Measurements from ENCODE around the gene CCT8. TPM values are rescaled to one million over a fixed set of nuclear protein-coding genes. Genes with fewer than 3 reads are reported as not detected.

Gene CCT8
- 186 and 223 TPM in 2 replicates for total RNA-seq

GRCh38 chr21:29073222-29074006 is at the start of gene CCT8:
TSS of gene CCT8 (minus strand) at chr21:29073648. CDS start at chr21:29073590, 58 bp downstream.
- peak; percentile 99 to 100 for DNase-seq (ENCODE audit: low read depth in 2 of 2)

DNA sequence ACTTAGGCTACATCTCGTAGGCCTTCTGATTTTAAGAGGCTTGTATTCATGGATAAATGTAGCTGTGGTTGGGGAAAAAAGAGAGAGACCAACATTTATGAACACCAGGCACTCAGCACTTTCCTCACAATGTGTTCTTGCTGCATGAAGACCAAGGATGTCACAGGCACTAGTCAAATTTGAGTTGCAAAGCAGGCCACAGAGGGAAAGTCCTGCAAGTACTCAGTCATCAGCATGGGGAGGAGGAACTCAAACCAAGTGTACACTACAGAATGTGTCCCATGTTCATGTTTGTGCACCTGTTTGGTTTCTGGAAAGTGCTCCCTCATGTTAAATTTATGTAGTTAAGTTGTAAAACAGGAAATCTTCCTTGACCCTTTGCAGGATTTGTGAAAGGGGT is 48.3 kb upstream of the CCT8 start:
- DNase-seq (ENCODE audit: low read depth in 2 of 2): no peak

GRCh38 chr21:29117372-29117955 is 44.0 kb upstream of the CCT8 start:
- DNase-seq (ENCODE audit: low read depth in 2 of 2): no peak

- DNase-seq (ENCODE audit: low read depth in 2 of 2): no peak
These were observed 42.5 kb upstream of the CCT8 start for GRCh38 chr21:29115899-29116298.

GRCh38 chr21:29114765-29115500 is 41.5 kb upstream of the CCT8 start:
- no peak for DNase-seq (ENCODE audit: low read depth in 2 of 2)

DNA sequence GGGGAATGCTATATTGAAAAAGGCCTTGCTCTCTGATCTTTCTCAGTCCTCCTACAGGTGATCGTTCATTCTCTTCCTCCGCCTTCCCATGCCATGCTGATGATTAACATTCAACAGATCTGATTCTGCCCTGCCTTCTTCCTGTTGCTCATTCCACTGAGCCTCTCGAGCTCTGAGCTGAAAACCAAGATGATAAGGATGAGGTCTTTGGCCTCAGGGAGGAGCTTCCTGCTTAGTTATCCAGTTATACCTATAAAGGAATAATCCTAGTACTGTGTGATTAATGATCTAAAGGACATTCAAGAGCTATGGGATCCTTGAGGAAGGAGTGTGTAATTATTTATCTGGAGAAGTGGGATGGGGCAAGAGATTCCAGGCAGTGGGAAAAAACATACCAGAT is 31.8 kb upstream of the CCT8 start:
- DNase-seq (ENCODE audit: low read depth in 2 of 2): peak in 1 of 2 donors; percentile 19

- no peak for DNase-seq (ENCODE audit: low read depth in 2 of 2)
These were observed 30.8 kb upstream of the CCT8 start for GRCh38 chr21:29104239-29104708.

- DNase-seq (ENCODE audit: low read depth in 2 of 2): no peak
These were observed 29.4 kb upstream of the CCT8 start for GRCh38 chr21:29102791-29103257.

GRCh38 chr21:29098156-29098555 is 24.7 kb upstream of the CCT8 start:
- DNase-seq (ENCODE audit: low read depth in 2 of 2): no peak

DNA sequence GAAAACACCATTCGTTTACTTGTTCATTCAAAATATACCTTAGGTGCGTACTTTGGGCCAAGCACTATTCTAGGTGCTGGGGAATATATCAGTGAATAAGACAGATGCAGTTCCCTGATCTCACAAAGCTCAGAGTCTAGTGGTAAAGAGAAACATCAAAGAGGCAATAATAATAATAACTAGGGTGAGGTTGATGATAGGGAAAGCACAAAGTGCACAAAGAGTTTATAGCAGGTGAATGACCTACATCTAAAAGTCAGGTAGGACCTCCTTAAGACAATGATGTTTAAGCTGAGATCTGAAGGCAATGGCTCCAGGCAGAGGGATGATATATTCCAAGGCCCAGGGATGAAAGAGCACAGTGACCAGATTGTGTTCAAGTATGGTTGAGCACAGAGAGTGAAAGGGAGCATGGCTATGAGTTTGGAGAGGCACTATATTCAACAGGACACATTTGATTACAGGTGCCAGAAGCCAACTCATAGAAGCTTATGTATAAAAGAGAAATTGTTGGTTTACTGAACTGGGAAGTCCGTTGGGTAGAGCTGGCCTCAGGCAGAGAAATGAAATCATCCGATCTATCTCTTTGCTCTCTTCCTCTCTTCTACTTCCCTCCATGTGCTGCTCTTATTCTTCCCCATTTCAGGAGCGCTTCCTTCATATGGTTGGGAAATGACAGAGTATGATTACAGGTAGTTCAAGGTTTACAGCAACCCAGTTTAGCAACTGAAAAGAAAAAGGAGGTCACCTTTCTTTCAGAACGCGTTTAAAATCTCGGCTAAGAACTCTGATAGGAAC is 23.0 kb upstream of the CCT8 start:
- no peak for DNase-seq (ENCODE audit: low read depth in 2 of 2)

DNA sequence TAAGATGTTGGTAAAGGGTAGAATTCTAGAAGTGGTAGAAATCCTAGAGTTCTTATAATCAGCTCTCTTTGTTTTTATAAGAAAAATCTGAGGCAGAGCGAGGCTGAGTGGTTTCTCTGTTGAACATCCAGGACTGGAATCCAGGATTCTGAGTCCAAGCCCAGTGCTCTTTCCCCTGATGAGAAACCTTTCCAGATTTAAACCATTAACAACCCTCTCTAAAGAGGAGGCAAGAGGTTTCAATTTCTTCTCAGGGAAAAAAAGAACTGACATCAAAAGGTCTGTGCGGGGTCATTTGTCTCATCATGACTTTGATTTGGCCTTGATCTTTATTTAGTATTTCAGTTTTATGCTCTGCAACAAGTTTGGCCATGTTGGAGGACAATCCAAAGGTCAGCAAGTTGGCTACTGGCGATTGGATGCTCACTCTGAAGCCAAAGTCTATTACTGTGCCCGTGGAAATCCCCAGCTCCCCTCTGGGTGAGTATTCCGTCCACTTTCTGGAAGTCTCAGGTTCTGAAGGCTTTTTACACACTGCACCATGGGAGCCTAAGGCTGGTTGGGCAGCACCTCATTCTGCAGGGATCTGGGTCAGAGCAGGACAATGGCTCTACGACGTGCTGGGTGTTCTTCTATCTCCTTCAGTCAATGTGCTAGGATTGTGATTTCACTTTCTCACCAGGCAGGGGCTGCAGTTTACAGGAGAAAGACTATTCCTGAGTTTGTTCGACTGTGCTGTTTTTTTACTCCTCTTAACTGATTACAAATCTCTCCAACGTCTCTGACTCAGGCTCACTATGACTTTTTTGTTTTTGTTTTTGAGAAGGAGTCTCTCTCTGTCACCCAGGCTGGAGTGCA is 18.9 kb upstream of the CCT8 start:
- DNase-seq (ENCODE audit: low read depth in 2 of 2): peak in 1 of 2 donors; percentile 31

DNA sequence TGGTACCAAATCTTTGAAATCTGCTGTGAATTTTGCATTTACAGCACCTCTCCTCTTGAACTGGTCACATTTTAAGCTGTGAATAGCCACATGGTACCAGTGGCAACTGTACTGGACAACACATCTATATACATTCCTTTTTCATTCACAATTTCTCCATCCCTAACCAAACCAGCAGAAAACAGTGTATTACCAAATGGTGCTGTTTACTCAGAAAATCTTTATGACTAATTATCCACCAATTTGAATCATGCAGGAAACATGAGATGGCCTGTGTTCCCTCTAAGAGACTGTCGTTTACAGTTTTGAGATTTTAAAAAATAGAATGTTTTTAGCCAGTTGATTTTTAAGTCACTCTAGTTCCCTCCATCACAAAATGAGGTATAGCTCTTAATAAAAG is 17.6 kb upstream of the CCT8 start:
- DNase-seq (ENCODE audit: low read depth in 2 of 2): peak in 1 of 2 donors; percentile 58

DNA sequence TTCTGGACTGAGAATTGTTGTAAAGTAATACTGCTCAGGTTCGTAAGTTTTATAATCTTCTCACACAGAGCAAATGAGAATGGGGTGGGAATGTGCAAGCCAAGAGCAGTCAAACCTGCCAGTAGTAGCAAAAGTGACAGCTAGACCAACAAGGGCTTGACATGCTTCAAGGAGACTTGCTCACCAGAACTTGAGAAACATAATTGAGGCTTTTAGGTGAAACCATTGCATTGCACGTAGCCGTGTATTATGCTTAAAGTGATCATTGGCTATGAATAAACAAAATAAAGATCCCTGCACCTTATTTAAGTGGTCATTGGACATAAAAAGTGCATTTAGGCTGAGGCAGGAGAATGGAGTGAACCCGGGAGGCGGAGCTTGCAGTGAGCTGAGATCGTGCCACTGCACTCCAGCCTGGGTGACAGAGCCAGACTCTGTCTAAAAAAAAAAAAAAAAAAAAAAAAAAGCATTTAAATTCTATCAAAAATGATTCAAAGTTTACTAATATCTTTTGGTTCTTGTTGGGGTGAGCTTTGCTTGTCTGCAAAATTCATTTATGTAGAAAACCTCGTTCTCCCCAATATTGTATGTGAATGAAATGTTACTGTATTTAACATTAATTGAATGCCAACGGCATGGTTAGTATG is 11.8 kb upstream of the CCT8 start:
- no peak for DNase-seq (ENCODE audit: low read depth in 2 of 2)

DNA sequence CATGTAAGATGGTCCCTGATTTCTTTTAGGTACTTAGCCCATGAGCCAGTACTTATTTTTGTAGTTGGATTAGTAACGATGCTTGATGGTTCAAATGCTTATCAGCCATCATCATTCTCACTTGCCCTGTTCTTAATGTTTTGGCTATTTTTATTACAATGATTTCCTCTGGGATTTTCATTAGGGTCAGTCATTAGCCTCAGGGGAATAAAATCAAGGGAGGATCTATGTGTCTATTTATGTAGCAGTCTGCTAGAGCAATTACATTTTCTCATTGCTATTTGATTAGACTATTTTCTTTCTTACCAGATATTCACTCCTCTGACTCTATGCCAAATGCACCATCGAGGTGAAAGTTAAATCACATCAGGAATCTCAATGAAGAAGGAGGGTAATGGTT is 10.9 kb upstream of the CCT8 start:
- no peak for DNase-seq (ENCODE audit: low read depth in 2 of 2)

DNA sequence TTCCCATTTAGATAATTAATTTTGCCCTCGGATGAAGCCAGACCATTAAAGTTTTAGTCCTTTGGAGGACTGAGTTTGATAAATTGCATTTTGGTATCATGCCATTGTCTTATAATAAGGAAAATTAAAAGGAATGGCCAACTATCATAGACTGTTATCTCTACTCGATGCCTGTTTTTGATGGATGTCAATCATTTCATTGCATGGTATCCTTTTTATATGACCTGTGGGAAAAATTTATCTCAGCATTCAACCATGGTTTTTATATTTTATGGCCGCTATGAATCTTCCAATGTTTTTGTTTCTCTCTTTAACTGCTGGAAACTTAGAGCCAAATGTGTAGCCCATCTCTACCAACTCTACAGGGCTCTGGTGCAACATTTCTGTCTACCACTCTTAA is 9.9 kb upstream of the CCT8 start:
- DNase-seq (ENCODE audit: low read depth in 2 of 2): no peak

GRCh38 chr21:29082046-29082815 is 8.8 kb upstream of the CCT8 start:
- no peak for DNase-seq (ENCODE audit: low read depth in 2 of 2)

DNA sequence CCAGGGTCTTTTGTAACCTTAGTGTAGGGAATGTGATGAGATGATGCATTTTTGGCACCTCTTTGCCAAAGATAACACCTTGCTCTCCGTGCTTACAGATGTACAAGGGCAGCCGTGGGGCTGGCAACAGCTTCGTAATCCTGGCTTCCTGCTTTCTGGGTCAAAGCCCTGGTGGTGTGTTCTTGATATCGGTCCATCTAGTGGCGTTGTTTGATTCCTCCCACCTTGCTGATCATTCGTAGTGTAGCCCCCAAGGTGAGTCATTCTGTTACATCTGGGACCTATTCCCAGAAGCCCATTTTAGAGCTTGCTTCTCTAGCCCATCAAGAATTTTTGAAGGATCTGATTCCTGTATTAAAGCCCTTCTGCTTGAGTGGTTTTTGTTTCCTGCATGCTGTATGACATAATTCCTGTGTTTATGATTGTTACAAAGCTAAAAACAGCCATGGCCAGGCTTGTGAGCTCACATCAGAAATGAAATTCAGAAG is 7.0 kb upstream of the CCT8 start:
- peak; percentile 30 to 69 for DNase-seq (ENCODE audit: low read depth in 2 of 2)

DNA sequence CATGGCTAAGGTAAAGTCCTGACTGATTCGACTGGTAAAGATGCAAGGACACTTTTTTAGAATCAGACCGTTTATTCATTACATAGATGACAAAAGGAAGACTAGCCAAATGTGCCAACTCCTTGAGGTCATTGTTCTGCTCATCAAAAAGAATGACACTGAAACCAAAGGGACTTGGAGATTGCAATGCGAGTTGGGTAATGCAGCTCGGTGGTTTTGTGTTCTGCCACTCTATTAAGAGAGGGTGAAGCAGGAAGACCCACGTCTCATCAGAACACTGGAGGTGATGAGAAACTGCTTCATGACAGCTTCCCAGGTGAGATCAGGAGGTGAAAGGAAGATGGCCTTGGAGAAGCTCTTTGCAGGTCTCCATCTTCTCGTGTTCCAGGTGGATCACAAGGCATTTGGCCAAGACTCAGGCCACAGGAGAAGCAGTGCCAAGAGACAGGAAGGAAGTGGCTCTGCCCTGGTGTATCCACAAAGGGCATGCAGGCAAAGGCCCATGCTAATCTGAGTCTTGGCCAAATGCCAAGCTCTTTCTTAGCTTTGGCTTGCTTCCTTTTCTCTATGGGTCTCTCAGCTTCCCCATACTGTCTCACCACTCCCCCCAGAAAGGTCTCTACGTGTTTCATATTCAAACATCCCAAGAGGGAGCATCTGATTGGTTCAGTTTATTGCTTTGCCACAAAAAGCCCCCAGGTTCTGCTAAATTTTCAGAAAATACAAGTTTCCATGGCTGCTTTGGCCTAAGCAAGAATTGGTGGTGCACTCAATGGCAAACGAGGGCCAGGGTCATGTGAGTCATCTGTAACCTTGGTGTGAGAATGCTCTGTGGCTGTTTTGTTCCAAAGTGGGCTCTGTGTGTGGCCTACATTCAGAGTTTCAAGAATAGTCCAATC is 5.7 kb upstream of the CCT8 start:
- DNase-seq (ENCODE audit: low read depth in 2 of 2): peak in 1 of 2 donors; percentile 35
